Measurements from ENCODE around the gene TELO2.
A peak's percentile ranks its signal among the peaks of the same experiment; 100 is the strongest.

TELO2 gene

DNA sequence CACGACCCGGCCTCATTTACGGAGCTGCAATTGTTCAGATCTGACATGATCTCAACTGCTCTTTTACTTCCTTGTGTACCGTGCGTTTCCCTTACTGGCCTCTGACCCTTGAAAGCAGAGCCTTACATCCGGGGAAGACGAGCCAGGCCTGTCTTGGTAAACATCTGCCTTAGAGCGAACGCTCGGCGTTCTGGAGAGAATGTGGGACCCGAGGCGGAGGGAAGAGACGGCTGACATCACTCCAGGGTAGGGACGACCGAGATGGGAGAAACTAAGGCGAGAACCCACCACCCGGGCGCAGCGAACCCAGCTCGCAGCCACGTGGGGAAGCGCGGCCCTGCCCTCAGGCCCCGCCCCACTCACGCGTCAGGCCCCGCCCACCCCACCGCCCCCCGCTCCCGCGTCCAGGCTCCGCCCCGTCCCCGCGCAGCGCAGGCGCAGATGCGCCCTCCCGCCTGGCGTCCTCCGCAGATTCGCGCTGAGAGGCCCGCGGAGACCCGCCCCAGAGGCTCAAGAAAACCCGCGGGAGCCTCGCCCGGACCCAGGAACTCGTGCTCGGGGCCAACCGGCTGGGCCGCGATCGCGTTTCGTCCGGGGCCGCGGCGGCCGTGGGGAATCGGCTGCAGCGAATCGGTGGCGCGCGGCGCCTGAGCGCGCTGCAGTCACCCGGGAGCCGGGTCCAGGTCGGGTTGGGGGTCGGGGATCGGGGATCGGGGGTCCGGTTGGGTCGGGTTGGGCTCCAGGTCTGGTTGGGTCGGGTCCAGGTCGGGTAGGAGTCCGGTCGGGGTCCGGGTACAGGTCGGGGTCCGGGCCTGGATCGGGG is at the start of gene TELO2:
TSS of gene TELO2 (plus strand) at position 438 of the 823 bp plus-strand sequence. CDS start 922 bp downstream, outside the sequence.
- Histone ChIP-seq H3K36me3 (replicated peaks; ENCODE audit: low read depth, low read length) (peaks cover 16% of the 10 kb centered on the region), H3K27ac (ENCODE audit: low read length) (peak within 1 kb of the TSS; percentile 55), H3K9ac (ENCODE audit: low read length) (peak within 1 kb of the TSS; percentile 79), H2AFZ (ENCODE audit: low read depth, low read length) (peak within 1 kb of the TSS; percentile 19), H3K9me3 (ENCODE audit: insufficient read depth, low read length) (no peaks in the 10 kb centered on the region), H3K27me3 (ENCODE audit: low read depth, low read length) (no peaks in the 10 kb centered on the region), H3K4me1 (ENCODE audit: low read length) (peaks cover 12% of the 10 kb centered on the region), H3K79me2 (ENCODE audit: low read length) (peaks cover 24% of the 10 kb centered on the region), H3K4me2 (ENCODE audit: low read length) (peak within 1 kb of the TSS; percentile 90), H4K20me1 (ENCODE audit: insufficient read depth, low read length) (no peaks in the 10 kb centered on the region), H3K4me3 (ENCODE audit: low read length) (peak within 1 kb of the TSS; percentile 81)
- TF ChIP-seq, protein P1, sequence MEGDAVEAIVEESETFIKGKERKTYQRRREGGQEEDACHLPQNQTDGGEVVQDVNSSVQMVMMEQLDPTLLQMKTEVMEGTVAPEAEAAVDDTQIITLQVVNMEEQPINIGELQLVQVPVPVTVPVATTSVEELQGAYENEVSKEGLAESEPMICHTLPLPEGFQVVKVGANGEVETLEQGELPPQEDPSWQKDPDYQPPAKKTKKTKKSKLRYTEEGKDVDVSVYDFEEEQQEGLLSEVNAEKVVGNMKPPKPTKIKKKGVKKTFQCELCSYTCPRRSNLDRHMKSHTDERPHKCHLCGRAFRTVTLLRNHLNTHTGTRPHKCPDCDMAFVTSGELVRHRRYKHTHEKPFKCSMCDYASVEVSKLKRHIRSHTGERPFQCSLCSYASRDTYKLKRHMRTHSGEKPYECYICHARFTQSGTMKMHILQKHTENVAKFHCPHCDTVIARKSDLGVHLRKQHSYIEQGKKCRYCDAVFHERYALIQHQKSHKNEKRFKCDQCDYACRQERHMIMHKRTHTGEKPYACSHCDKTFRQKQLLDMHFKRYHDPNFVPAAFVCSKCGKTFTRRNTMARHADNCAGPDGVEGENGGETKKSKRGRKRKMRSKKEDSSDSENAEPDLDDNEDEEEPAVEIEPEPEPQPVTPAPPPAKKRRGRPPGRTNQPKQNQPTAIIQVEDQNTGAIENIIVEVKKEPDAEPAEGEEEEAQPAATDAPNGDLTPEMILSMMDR (IDR thresholded peaks at IDR 0.05; ENCODE audit: low read depth, low read length), result no peak
- no peak for TF ChIP-seq EZH2phosphoT487 (IDR thresholded peaks at IDR 0.05; ENCODE audit: low read depth)

DNA sequence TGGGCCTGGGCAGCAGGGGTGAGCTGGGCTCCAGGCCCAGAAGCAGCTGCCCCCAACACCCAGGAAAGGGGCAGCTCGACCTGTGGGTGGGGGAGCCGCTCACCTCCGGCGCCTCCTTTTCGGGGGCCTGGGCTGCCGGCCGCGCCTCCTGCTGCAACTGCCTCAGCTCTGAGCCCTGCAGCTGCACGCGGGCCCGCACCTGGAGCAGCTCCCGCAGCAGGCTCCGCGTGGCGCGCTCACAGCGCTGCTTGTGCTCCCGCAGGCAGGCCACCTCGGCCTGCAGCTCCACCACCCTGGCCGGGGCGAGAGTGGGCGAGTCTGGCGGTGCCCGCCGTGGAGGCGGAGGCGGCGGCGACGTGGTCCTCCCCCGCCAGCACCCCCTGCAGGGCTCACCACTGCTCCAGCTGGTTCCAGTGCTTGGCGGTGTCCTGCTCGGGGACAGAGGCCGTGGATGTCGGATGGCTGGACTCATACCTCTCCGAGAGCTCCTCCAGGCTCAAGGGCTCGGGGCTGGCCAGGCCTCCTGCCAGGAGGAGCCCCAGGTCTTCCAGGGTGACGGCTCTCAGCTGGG is 49.7 kb upstream of the TELO2 start:
- Histone ChIP-seq H3K36me3 (replicated peaks; ENCODE audit: low read depth, low read length) (no peaks in the 10 kb centered on the region), H3K4me2 (ENCODE audit: low read length) (no peak overlapping the region), H3K27ac (ENCODE audit: low read length) (no peak overlapping the region), H3K79me2 (ENCODE audit: low read length) (no peaks in the 10 kb centered on the region), H3K4me1 (ENCODE audit: low read length) (no peaks in the 10 kb centered on the region), H3K4me3 (ENCODE audit: low read length) (no peak overlapping the region), H4K20me1 (ENCODE audit: insufficient read depth, low read length) (no peaks in the 10 kb centered on the region), H3K27me3 (ENCODE audit: low read depth, low read length) (no peaks in the 10 kb centered on the region), H3K9ac (ENCODE audit: low read length) (no peak overlapping the region), H2AFZ (ENCODE audit: low read depth, low read length) (no peak overlapping the region), H3K9me3 (ENCODE audit: insufficient read depth, low read length) (no peaks in the 10 kb centered on the region)
- TF ChIP-seq, protein P1 (IDR thresholded peaks at IDR 0.05; ENCODE audit: low read depth, low read length), result no peak
- TF ChIP-seq EZH2phosphoT487 (IDR thresholded peaks at IDR 0.05; ENCODE audit: low read depth), result no peak

GRCh38 chr16:1443980-1444729 is 49.0 kb upstream of the TELO2 start, which contains the start of gene CCDC154:
Gene CCDC154 (minus strand): TSS chr16:1444556. CDS start chr16:1444322, 234 bp downstream.
- H3K9me3 ChIP-seq (ENCODE audit: insufficient read depth, low read length), result no peaks in the 10 kb centered on the region
- H3K4me1 ChIP-seq (ENCODE audit: low read length), result no peaks in the 10 kb centered on the region
- TF ChIP-seq, protein P1 (IDR thresholded peaks at IDR 0.05; ENCODE audit: low read depth, low read length), result no peak
- no peak for TF ChIP-seq EZH2phosphoT487 (IDR thresholded peaks at IDR 0.05; ENCODE audit: low read depth)
- H3K4me2 ChIP-seq (ENCODE audit: low read length), result no peak within 1 kb of the TSS
- no peak within 1 kb of the TSS for H3K27ac ChIP-seq (ENCODE audit: low read length)
- no peaks in the 10 kb centered on the region for H4K20me1 ChIP-seq (ENCODE audit: insufficient read depth, low read length)
- no peak within 1 kb of the TSS for H3K4me3 ChIP-seq (ENCODE audit: low read length)
- H3K9ac ChIP-seq (ENCODE audit: low read length), result no peak within 1 kb of the TSS
- no peaks in the 10 kb centered on the region for H3K36me3 ChIP-seq (replicated peaks; ENCODE audit: low read depth, low read length)
- H3K27me3 ChIP-seq (ENCODE audit: low read depth, low read length), result no peaks in the 10 kb centered on the region
- H3K79me2 ChIP-seq (ENCODE audit: low read length), result no peaks in the 10 kb centered on the region
- no peak within 1 kb of the TSS for H2AFZ ChIP-seq (ENCODE audit: low read depth, low read length)
